ENCODE results near the gene NTMT1. TPM values are rescaled to one million over a fixed set of nuclear protein-coding genes. Genes with fewer than 3 reads are reported as not detected.

NTMT1 gene
- polyA plus RNA-seq, 2 of the 4 experiments (the other 2 are of a cell fraction), result 49.4 to 92.2 TPM

- TF ChIP-seq ESRRA (IDR thresholded peaks at IDR 0.05; ENCODE audit: borderline replicate concordance, low read length) (no peak), BCL3 (IDR thresholded peaks at IDR 0.05) (no peak)
These were observed 49.7 kb downstream of the NTMT1 start (continued) for GRCh38 chr9:129675620-129676019.

GRCh38 chr9:129676287-129676686 is 50.3 kb downstream of the NTMT1 start:
- Histone ChIP-seq H3K4me2 (no peak overlapping the region), H3K4me1 (no peaks in the 10 kb centered on the region), H3K4me3 (no peak overlapping the region), H3K9me3 (no peaks in the 10 kb centered on the region), H3K27ac (no peak overlapping the region)
- FAIRE-seq (no peak), DNase-seq (ENCODE audit: low read depth in 1 of 2, low spot score in 1 of 2) (no peak), ATAC-seq (no peak)
- POLR2A ChIA-PET, result no interaction called here
- WGBS (ENCODE audit: missing lambda C conversion rate), result 68% methylated on average over 4 of the region's 4 CpGs
- CTCF ChIA-PET, result interaction anchor here (0.5 to 4.5 kb wide), 8 partner anchors 25 to 1710 kb away, joined by 3 to 22 read pairs (median 6); no protein-coding TSS in a partner anchor
- TF ChIP-seq KDM5A (IDR thresholded peaks at IDR 0.05), result no peak
- TF ChIP-seq CBX2 (IDR thresholded peaks at IDR 0.05; ENCODE audit: borderline replicate concordance, low read depth), result no peak
- TF ChIP-seq MAFK (IDR thresholded peaks at IDR 0.05; ENCODE audit: partially characterized antibody), result no peak
- no peak for TF ChIP-seq EHF (CRISPR knock-in tag; IDR thresholded peaks at IDR 0.05)
- TF ChIP-seq FOXS1 (CRISPR knock-in tag; IDR thresholded peaks at IDR 0.05), result no peak
- TF ChIP-seq NR3C1 (IDR thresholded peaks at IDR 0.05), result no peak
- no peak for TF ChIP-seq NFE2L2 (conservative IDR thresholded peaks at IDR 0.05; ENCODE audit: low read length)
- no peak for TF ChIP-seq FOSB (CRISPR knock-in tag; IDR thresholded peaks at IDR 0.05)
- TF ChIP-seq RAD21 (conservative IDR thresholded peaks at IDR 0.05 in 1 of 2, IDR thresholded peaks at IDR 0.05 in 1 of 2), result no peak
- no peak for TF ChIP-seq NPAS2 (CRISPR knock-in tag; IDR thresholded peaks at IDR 0.05; ENCODE audit: borderline replicate concordance)
- TF ChIP-seq CBX8 (IDR thresholded peaks at IDR 0.05), result no peak
- TF ChIP-seq RARB (CRISPR knock-in tag; IDR thresholded peaks at IDR 0.05), result no peak
- no peak for TF ChIP-seq ATOH8 (CRISPR knock-in tag; IDR thresholded peaks at IDR 0.05; ENCODE audit: low read depth)
- TF ChIP-seq TFCP2L1 (CRISPR knock-in tag; IDR thresholded peaks at IDR 0.05), result no peak

GRCh38 chr9:129676975-129677374 is 51.0 kb downstream of the NTMT1 start:
- no peaks in the 10 kb centered on the region for H3K4me1 ChIP-seq
- TF ChIP-seq RCOR1 (IDR thresholded peaks at IDR 0.05; ENCODE audit: low read depth, low read length) (no peak), MYC (IDR thresholded peaks at IDR 0.05; ENCODE audit: borderline replicate concordance, low read length) (no peak), JUNB (IDR thresholded peaks at IDR 0.05) (no peak), BHLHE40 (IDR thresholded peaks at IDR 0.05; ENCODE audit: low read depth, low read length) (no peak), CHD4 (IDR thresholded peaks at IDR 0.05; ENCODE audit: borderline replicate concordance) (no peak)
- no peak overlapping the region for H3K27ac ChIP-seq
- H3K9me3 ChIP-seq, result no peaks in the 10 kb centered on the region
- H3K4me3 ChIP-seq, result no peak overlapping the region
- ChIA-PET CTCF (interaction anchor here (0.9 to 4.5 kb wide), 9 partner anchors 10 to 127 kb away, joined by 3 to 22 read pairs (median 5); no protein-coding TSS in a partner anchor), POLR2A (no interaction called here)
- no peak for FAIRE-seq
- ATAC-seq, result peak in 1 of 2 experiments; percentile 43; a peak in 2 of 6 replicates
- no peak for DNase-seq (ENCODE audit: low read depth in 1 of 2, low spot score in 1 of 2)
- H3K4me2 ChIP-seq, result no peak overlapping the region
- WGBS (ENCODE audit: missing lambda C conversion rate), result 84% methylated on average over 12 of the region's 12 CpGs

- no peak for DNase-seq (ENCODE audit: low read depth in 1 of 2, low spot score in 1 of 2)
- Histone ChIP-seq H3K9me3 (no peaks in the 10 kb centered on the region), H3K27ac (no peak overlapping the region), H3K4me3 (no peak overlapping the region), H3K4me2 (no peak overlapping the region), H3K4me1 (no peaks in the 10 kb centered on the region)
- no peak for ATAC-seq
- WGBS (ENCODE audit: missing lambda C conversion rate), result 80% methylated on average over 9 of the region's 9 CpGs
- CTCF ChIA-PET, result interaction anchor here (0.7 to 4.5 kb wide), 8 partner anchors 11 to 573 kb away, joined by 3 to 22 read pairs (median 6); no protein-coding TSS in a partner anchor
- no peak for FAIRE-seq
- POLR2A ChIA-PET, result no interaction called here
- TF ChIP-seq GATA3 (IDR thresholded peaks at IDR 0.05; ENCODE audit: borderline replicate concordance) (no peak), CHD2 (IDR thresholded peaks at IDR 0.05; ENCODE audit: low read length, partially characterized antibody) (no peak), HMGXB4 (CRISPR knock-in tag; IDR thresholded peaks at IDR 0.05; ENCODE audit: borderline replicate concordance) (no peak), POLR2A (IDR thresholded peaks at IDR 0.05; ENCODE audit: low read length) (no peak), BCL3 (IDR thresholded peaks at IDR 0.05) (no peak), ATOH8 (CRISPR knock-in tag; IDR thresholded peaks at IDR 0.05; ENCODE audit: low read depth) (no peak), EHMT2 (IDR thresholded peaks at IDR 0.05; ENCODE audit: low read depth) (no peak), HDAC2 (IDR thresholded peaks at IDR 0.05) (no peak), HOXB5 (CRISPR knock-in tag; IDR thresholded peaks at IDR 0.05) (no peak), PHF8 (IDR thresholded peaks at IDR 0.05; ENCODE audit: borderline replicate concordance, low read depth) (no peak)
These were observed 51.5 kb downstream of the NTMT1 start for GRCh38 chr9:129677456-129677855.

All from A549 (cell line).